Measurements from ENCODE around the gene HYAL2. TPM values are rescaled to one million over a fixed set of nuclear protein-coding genes. Genes with fewer than 3 reads are reported as not detected.
A peak's percentile ranks its signal among the peaks of the same experiment; 100 is the strongest.

Gene HYAL2
- total RNA-seq, 1 experiment from 2014 or later: 12.6 TPM

DNA sequence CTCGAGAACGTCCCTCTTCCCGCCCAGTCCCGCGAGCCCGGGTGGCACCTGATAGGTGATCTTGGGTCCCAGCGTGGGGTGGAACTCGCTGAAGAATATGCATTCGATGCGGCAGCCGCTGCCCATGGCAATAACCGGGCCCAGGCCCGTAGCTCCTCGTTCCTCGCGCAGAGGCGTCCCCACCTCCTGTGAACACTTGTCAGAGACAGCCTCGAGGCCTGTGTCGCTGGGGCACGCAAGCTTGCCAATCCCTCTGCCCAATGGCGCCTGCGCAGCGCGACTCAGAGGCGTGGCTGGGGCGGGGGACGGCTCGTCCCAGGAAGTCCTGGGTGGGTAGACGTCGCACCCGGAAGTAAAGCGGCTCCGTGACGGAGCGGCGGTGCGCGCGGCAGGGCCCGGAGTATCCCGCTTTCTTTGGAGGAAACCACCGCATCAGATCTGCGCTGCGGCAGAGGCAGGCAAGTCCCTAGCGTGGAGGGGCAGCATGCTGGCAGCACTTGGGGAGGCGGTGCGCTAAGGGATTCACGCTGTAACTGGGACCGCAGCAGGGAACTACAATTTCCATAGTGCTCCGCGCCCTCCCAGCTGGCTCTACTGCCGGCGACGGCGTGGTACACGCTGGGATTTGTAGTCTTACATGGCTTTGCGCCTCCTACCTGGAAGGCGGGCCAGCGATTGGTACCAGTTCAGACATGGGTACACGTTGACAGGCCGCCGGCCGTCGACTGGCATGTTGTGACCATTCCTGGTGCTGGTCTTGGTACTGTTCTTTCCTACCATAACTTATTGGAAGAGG, 28.2 kb upstream of the HYAL2 start, which contains the start of the genes CYB561D2 and NPRL2:
Gene CYB561D2, plus strand, starts transcription at position 336 of the 796 bp plus-strand sequence. CDS start 572 bp downstream, outside the sequence.
Gene NPRL2, minus strand, starts transcription at position 249 of the 796 bp plus-strand sequence. Its CDS starts 123 bp downstream, at position 126.
- peak within 1 kb of the TSS; percentile 95 for H3K27ac Mint-ChIP-seq (ENCODE audit: low read depth, unreplicated experiment)
- H3K4me3 Mint-ChIP-seq (ENCODE audit: unreplicated experiment): peak within 1 kb of the TSS; percentile 87
- intact Hi-C loops (cut with micrococcal nuclease): no loop called here
- CTCF ChIA-PET: interaction anchor here (0.6 to 5.8 kb wide), 8 partner anchors 8 to 265 kb away, joined by 3 to 46 read pairs (median 5); no protein-coding TSS in a partner anchor
- TF ChIP-seq, protein P1, sequence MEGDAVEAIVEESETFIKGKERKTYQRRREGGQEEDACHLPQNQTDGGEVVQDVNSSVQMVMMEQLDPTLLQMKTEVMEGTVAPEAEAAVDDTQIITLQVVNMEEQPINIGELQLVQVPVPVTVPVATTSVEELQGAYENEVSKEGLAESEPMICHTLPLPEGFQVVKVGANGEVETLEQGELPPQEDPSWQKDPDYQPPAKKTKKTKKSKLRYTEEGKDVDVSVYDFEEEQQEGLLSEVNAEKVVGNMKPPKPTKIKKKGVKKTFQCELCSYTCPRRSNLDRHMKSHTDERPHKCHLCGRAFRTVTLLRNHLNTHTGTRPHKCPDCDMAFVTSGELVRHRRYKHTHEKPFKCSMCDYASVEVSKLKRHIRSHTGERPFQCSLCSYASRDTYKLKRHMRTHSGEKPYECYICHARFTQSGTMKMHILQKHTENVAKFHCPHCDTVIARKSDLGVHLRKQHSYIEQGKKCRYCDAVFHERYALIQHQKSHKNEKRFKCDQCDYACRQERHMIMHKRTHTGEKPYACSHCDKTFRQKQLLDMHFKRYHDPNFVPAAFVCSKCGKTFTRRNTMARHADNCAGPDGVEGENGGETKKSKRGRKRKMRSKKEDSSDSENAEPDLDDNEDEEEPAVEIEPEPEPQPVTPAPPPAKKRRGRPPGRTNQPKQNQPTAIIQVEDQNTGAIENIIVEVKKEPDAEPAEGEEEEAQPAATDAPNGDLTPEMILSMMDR (IDR thresholded peaks at IDR 0.05; ENCODE audit: unreplicated experiment): no peak
- POLR2A ChIA-PET: interaction anchor here (0.6 to 5.2 kb wide), 19 partner anchors 9 to 1321 kb away, joined by 3 to 79 read pairs (median 4); partner anchors contain the start of genes HEMK1, IFRD2, MAPKAPK3 and RASSF1
- peaks cover 26% of the 10 kb centered on the region for H3K4me1 Mint-ChIP-seq (ENCODE audit: insufficient read depth, unreplicated experiment)
- DNase-seq (ENCODE audit: unreplicated experiment): peak; percentile 95
- H3K9me3 Mint-ChIP-seq (ENCODE audit: unreplicated experiment): no peaks in the 10 kb centered on the region
- H3K27me3 Mint-ChIP-seq (ENCODE audit: insufficient read depth, unreplicated experiment): no peaks in the 10 kb centered on the region
- peaks cover 54% of the 10 kb centered on the region for H3K36me3 Mint-ChIP-seq (ENCODE audit: insufficient read depth, unreplicated experiment)
- BruUV-seq (replicated peaks): no TSS peak

DNA sequence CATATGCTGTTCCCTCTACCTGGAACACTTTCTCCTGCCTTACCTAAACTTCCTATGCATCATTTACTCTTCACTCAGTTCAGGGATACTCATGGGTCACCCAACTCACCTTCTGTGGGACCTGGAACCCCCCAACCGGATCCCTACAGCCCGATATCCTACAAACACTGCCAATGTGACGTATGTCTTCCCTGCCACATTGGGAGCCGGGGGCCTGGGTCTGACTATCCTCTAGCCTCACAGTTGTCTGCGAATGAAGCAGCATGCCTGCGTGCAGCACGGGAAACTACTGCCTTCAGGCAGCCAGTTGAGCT, 27.6 kb upstream of the HYAL2 start:
- Mint-ChIP-seq H3K27me3 (ENCODE audit: insufficient read depth, unreplicated experiment) (no peaks in the 10 kb centered on the region), H3K27ac (ENCODE audit: low read depth, unreplicated experiment) (peak overlapping the region; percentile 95), H3K4me1 (ENCODE audit: insufficient read depth, unreplicated experiment) (peaks cover 22% of the 10 kb centered on the region), H3K36me3 (ENCODE audit: insufficient read depth, unreplicated experiment) (peaks cover 48% of the 10 kb centered on the region), H3K4me3 (ENCODE audit: unreplicated experiment) (peak overlapping the region; percentile 87), H3K9me3 (ENCODE audit: unreplicated experiment) (no peaks in the 10 kb centered on the region)
- no peak for DNase-seq (ENCODE audit: unreplicated experiment)
- intact Hi-C loops (cut with micrococcal nuclease): no loop called here
- ChIA-PET CTCF (interaction anchor here (0.6 to 5.8 kb wide), 7 partner anchors 13 to 265 kb away, joined by 3 to 46 read pairs (median 6); no protein-coding TSS in a partner anchor), POLR2A (interaction anchor here (0.6 to 5.2 kb wide), 16 partner anchors 9 to 1602 kb away, joined by 3 to 79 read pairs (median 4); partner anchors contain the start of genes HEMK1, IFRD2, MAPKAPK3 and TMEM115)
- TF ChIP-seq, protein P1 (IDR thresholded peaks at IDR 0.05; ENCODE audit: unreplicated experiment): no peak
- no TSS peak for BruUV-seq (replicated peaks)

DNA sequence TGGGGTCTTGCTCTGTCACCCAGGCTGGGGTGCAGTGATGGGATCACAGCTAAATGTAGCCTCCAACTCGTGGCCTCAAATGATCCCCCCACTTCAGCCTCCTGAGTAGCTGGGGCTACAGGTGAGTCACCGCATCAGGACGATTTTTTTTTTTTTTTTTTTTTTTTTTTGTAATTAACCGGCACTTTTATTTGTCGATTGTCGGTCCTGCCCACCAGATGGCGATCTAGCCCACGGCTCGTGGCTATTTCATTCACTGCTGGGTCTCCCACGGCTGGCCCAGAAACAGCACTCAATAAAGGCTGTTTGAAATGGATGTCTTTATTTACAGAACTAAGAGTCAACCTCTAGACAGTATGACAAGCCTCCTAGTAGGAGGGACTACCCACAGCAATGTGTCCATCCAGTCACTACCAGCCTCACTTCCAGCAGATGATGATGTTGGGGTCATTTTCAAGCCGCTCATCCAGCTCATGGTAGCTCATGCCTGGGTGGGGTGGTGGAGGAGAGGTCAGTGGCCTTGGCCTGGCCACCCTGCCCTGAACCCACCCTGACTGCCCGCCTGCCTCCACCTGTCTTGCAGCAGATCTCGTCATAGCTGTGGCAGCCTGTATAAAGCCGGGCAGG, 24.8 kb upstream of the HYAL2 start:
- no peaks in the 10 kb centered on the region for H3K9me3 Mint-ChIP-seq (ENCODE audit: unreplicated experiment)
- ChIA-PET POLR2A (interaction anchor here (0.5 to 5.2 kb wide), 5 partner anchors 9 to 387 kb away, joined by 3 to 79 read pairs (median 4); partner anchors contain the start of gene TUSC2), CTCF (interaction anchor here (0.6 to 5.8 kb wide), 28 partner anchors 9 to 1807 kb away, joined by 3 to 46 read pairs (median 4); partner anchors contain the start of genes TMEM115 and TUSC2)

More for the DNA sequence above, 24.8 kb upstream of the HYAL2 start:
- intact Hi-C loops (cut with micrococcal nuclease): loop anchor here (1.0 to 5.0 kb wide), 3 partner anchors 80 to 265 kb away; partner anchors contain the start of gene CISH
- peak; percentile 82 for DNase-seq (ENCODE audit: unreplicated experiment)
- no peaks in the 10 kb centered on the region for H3K27me3 Mint-ChIP-seq (ENCODE audit: insufficient read depth, unreplicated experiment)
- no TSS peak for BruUV-seq (replicated peaks)
- TF ChIP-seq, protein P1 (IDR thresholded peaks at IDR 0.05; ENCODE audit: unreplicated experiment): peak; percentile 39
- peaks cover 22% of the 10 kb centered on the region for H3K4me1 Mint-ChIP-seq (ENCODE audit: insufficient read depth, unreplicated experiment)
- H3K36me3 Mint-ChIP-seq (ENCODE audit: insufficient read depth, unreplicated experiment): peaks cover 27% of the 10 kb centered on the region
- H3K27ac Mint-ChIP-seq (ENCODE audit: low read depth, unreplicated experiment): no peak overlapping the region
- H3K4me3 Mint-ChIP-seq (ENCODE audit: unreplicated experiment): no peak overlapping the region
